ENCODE results near the gene FIBIN.
"Not testable (repeated sequence)": the region's sequence is repeated elsewhere in the genome, so short reads cannot be mapped to it uniquely, and the experiment has no call there.

Gene FIBIN

GRCh38 chr11:26964339-26964738 lies 29.6 kb upstream of the FIBIN start:
- Histone ChIP-seq H3K4me3 (ENCODE audit: control insufficient read depth in 1 of 7, extremely low read depth in 1 of 7, insufficient read depth in 4 of 7, low read depth in 2 of 7, low read length in 6 of 7) (no peak overlapping the region), H3K9me3 (ENCODE audit: control extremely low read depth in 1 of 5, control insufficient read depth in 4 of 5, insufficient read depth in 2 of 5, low read depth in 1 of 5, low read length in 4 of 5) (no peaks in the 10 kb centered on the region), H3K36me3 (ENCODE audit: control insufficient read depth in 4 of 4, insufficient read depth in 4 of 4, low read length in 3 of 4) (no peaks in the 10 kb centered on the region), H3K4me1 (ENCODE audit: control extremely low read depth in 1 of 4, control insufficient read depth in 4 of 4, insufficient read depth in 4 of 4, low read length in 3 of 4) (no peaks in the 10 kb centered on the region), H3K27me3 (replicated peaks in 2 of 5; ENCODE audit: control insufficient read depth in 4 of 5, insufficient read depth in 5 of 5, low read length in 4 of 5) (no peaks in the 10 kb centered on the region), H3K27ac (ENCODE audit: insufficient read depth in 1 of 2, low read depth in 1 of 2, low read length in 2 of 2, poor library complexity in 1 of 2, severe bottlenecking in 2 of 2) (no peak overlapping the region)
- POLR2A ChIA-PET: no interaction called here
- CTCF ChIA-PET: no interaction called here
- WGBS (ENCODE audit: insufficient coverage): 93% methylated on average over 2 of the region's 3 CpGs
- DNase-seq: no peak

GRCh38 chr11:26964847-26965485 lies 28.9 kb upstream of the FIBIN start:
- H3K4me3 ChIP-seq (ENCODE audit: control insufficient read depth in 1 of 7, extremely low read depth in 1 of 7, insufficient read depth in 4 of 7, low read depth in 2 of 7, low read length in 6 of 7); H3K36me3 ChIP-seq (ENCODE audit: control insufficient read depth in 4 of 4, insufficient read depth in 4 of 4, low read length in 3 of 4); H3K9me3 ChIP-seq (ENCODE audit: control extremely low read depth in 1 of 5, control insufficient read depth in 4 of 5, insufficient read depth in 2 of 5, low read depth in 1 of 5, low read length in 4 of 5); H3K4me1 ChIP-seq (ENCODE audit: control extremely low read depth in 1 of 4, control insufficient read depth in 4 of 4, insufficient read depth in 4 of 4, low read length in 3 of 4); CTCF ChIA-PET; DNase-seq; POLR2A ChIA-PET; H3K27me3 ChIP-seq (replicated peaks in 2 of 5; ENCODE audit: control insufficient read depth in 4 of 5, insufficient read depth in 5 of 5, low read length in 4 of 5); H3K27ac ChIP-seq (ENCODE audit: insufficient read depth in 1 of 2, low read depth in 1 of 2, low read length in 2 of 2, poor library complexity in 1 of 2, severe bottlenecking in 2 of 2): not testable (repeated sequence)
- WGBS (ENCODE audit: insufficient coverage): 100% methylated on average over 2 of the region's 32 CpGs

GRCh38 chr11:26971961-26972360 lies 22.0 kb upstream of the FIBIN start:
- no peaks in the 10 kb centered on the region for H3K27me3 ChIP-seq (replicated peaks in 2 of 5; ENCODE audit: control insufficient read depth in 4 of 5, insufficient read depth in 5 of 5, low read length in 4 of 5)
- H3K36me3 ChIP-seq (ENCODE audit: control insufficient read depth in 4 of 4, insufficient read depth in 4 of 4, low read length in 3 of 4): no peaks in the 10 kb centered on the region
- no CpG with 5 or more reads among the region's 2 CpGs for WGBS (ENCODE audit: insufficient coverage)
- no peaks in the 10 kb centered on the region for H3K9me3 ChIP-seq (ENCODE audit: control extremely low read depth in 1 of 5, control insufficient read depth in 4 of 5, insufficient read depth in 2 of 5, low read depth in 1 of 5, low read length in 4 of 5)
- H3K4me3 ChIP-seq (ENCODE audit: control insufficient read depth in 1 of 7, extremely low read depth in 1 of 7, insufficient read depth in 4 of 7, low read depth in 2 of 7, low read length in 6 of 7): no peak overlapping the region
- CTCF ChIA-PET: no interaction called here
- no peak overlapping the region for H3K27ac ChIP-seq (ENCODE audit: insufficient read depth in 1 of 2, low read depth in 1 of 2, low read length in 2 of 2, poor library complexity in 1 of 2, severe bottlenecking in 2 of 2)
- no peaks in the 10 kb centered on the region for H3K4me1 ChIP-seq (ENCODE audit: control extremely low read depth in 1 of 4, control insufficient read depth in 4 of 4, insufficient read depth in 4 of 4, low read length in 3 of 4)
- DNase-seq: no peak
- POLR2A ChIA-PET: no interaction called here

GRCh38 chr11:26974069-26974783 lies 19.7 kb upstream of the FIBIN start:
- H3K9me3 ChIP-seq (ENCODE audit: control extremely low read depth in 1 of 5, control insufficient read depth in 4 of 5, insufficient read depth in 2 of 5, low read depth in 1 of 5, low read length in 4 of 5): no peaks in the 10 kb centered on the region
- DNase-seq: no peak
- H3K27me3 ChIP-seq (replicated peaks in 2 of 5; ENCODE audit: control insufficient read depth in 4 of 5, insufficient read depth in 5 of 5, low read length in 4 of 5): no peaks in the 10 kb centered on the region
- H3K4me3 ChIP-seq (ENCODE audit: control insufficient read depth in 1 of 7, extremely low read depth in 1 of 7, insufficient read depth in 4 of 7, low read depth in 2 of 7, low read length in 6 of 7): no peak overlapping the region
- H3K4me1 ChIP-seq (ENCODE audit: control extremely low read depth in 1 of 4, control insufficient read depth in 4 of 4, insufficient read depth in 4 of 4, low read length in 3 of 4): no peaks in the 10 kb centered on the region
- CTCF ChIA-PET: no interaction called here
- WGBS (ENCODE audit: insufficient coverage): 89% methylated on average over 2 of the region's 3 CpGs
- POLR2A ChIA-PET: no interaction called here
- no peak overlapping the region for H3K27ac ChIP-seq (ENCODE audit: insufficient read depth in 1 of 2, low read depth in 1 of 2, low read length in 2 of 2, poor library complexity in 1 of 2, severe bottlenecking in 2 of 2)
- no peaks in the 10 kb centered on the region for H3K36me3 ChIP-seq (ENCODE audit: control insufficient read depth in 4 of 4, insufficient read depth in 4 of 4, low read length in 3 of 4)

DNA sequence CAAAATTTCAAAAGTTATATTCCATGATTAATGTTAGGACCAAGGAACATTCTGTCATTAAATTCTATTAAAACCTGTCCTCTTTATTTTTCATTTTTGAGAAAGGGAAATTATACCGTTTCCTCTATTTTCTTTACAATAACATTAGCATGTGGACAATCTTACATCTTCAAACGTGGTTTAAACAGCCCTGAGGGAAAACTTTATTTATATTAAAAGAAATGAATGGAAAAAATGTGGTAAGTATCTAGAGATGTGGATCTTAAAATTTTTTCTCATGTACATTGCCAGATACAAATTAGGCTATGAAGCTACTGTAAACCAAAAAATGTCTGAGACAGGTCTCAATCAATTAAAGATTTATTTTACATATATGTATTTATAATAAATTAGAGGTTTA lies 18.9 kb upstream of the FIBIN start:
- no peaks in the 10 kb centered on the region for H3K9me3 ChIP-seq (ENCODE audit: control extremely low read depth in 1 of 5, control insufficient read depth in 4 of 5, insufficient read depth in 2 of 5, low read depth in 1 of 5, low read length in 4 of 5)
- DNase-seq: no peak
- no peaks in the 10 kb centered on the region for H3K4me1 ChIP-seq (ENCODE audit: control extremely low read depth in 1 of 4, control insufficient read depth in 4 of 4, insufficient read depth in 4 of 4, low read length in 3 of 4)
- no peaks in the 10 kb centered on the region for H3K36me3 ChIP-seq (ENCODE audit: control insufficient read depth in 4 of 4, insufficient read depth in 4 of 4, low read length in 3 of 4)
- H3K4me3 ChIP-seq (ENCODE audit: control insufficient read depth in 1 of 7, extremely low read depth in 1 of 7, insufficient read depth in 4 of 7, low read depth in 2 of 7, low read length in 6 of 7): no peak overlapping the region
- no CpG with 5 or more reads among the region's 2 CpGs for WGBS (ENCODE audit: insufficient coverage)
- no peak overlapping the region for H3K27ac ChIP-seq (ENCODE audit: insufficient read depth in 1 of 2, low read depth in 1 of 2, low read length in 2 of 2, poor library complexity in 1 of 2, severe bottlenecking in 2 of 2)
- POLR2A ChIA-PET: no interaction called here
- CTCF ChIA-PET: interaction anchor here (0.6 kb wide), 1 partner anchor 69 kb away, joined by 5 read pairs; no protein-coding TSS in a partner anchor
- no peaks in the 10 kb centered on the region for H3K27me3 ChIP-seq (replicated peaks in 2 of 5; ENCODE audit: control insufficient read depth in 4 of 5, insufficient read depth in 5 of 5, low read length in 4 of 5)

DNA sequence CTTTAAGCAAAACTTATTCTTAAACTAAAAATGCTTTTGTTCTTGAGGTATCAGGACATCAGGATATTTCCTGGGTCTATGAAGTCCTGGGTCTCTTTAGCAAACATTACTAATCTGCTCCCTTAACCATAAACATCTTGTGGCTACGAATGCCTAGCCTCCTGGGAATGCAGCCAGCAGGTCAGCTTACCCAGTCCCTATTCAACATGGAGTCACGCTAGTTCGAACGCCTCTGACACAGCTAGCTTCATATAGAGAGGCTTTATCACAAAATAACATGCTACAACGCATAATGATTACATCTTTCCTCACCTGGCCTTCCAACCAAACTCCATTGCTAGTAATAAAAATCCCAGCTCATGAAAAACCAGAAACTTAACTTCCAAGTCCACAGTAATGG lies 17.5 kb upstream of the FIBIN start:
- no peak overlapping the region for H3K4me3 ChIP-seq (ENCODE audit: control insufficient read depth in 1 of 7, extremely low read depth in 1 of 7, insufficient read depth in 4 of 7, low read depth in 2 of 7, low read length in 6 of 7)
- no peaks in the 10 kb centered on the region for H3K4me1 ChIP-seq (ENCODE audit: control extremely low read depth in 1 of 4, control insufficient read depth in 4 of 4, insufficient read depth in 4 of 4, low read length in 3 of 4)
- no peaks in the 10 kb centered on the region for H3K9me3 ChIP-seq (ENCODE audit: control extremely low read depth in 1 of 5, control insufficient read depth in 4 of 5, insufficient read depth in 2 of 5, low read depth in 1 of 5, low read length in 4 of 5)
- POLR2A ChIA-PET: no interaction called here
- no peak overlapping the region for H3K27ac ChIP-seq (ENCODE audit: insufficient read depth in 1 of 2, low read depth in 1 of 2, low read length in 2 of 2, poor library complexity in 1 of 2, severe bottlenecking in 2 of 2)
- no peaks in the 10 kb centered on the region for H3K36me3 ChIP-seq (ENCODE audit: control insufficient read depth in 4 of 4, insufficient read depth in 4 of 4, low read length in 3 of 4)
- WGBS (ENCODE audit: insufficient coverage): 95% methylated on average over 5 of the region's 5 CpGs
- CTCF ChIA-PET: no interaction called here
- no peaks in the 10 kb centered on the region for H3K27me3 ChIP-seq (replicated peaks in 2 of 5; ENCODE audit: control insufficient read depth in 4 of 5, insufficient read depth in 5 of 5, low read length in 4 of 5)
- no peak for DNase-seq

GRCh38 chr11:26977209-26977608 lies 16.7 kb upstream of the FIBIN start:
- H3K4me3 ChIP-seq (ENCODE audit: control insufficient read depth in 1 of 7, extremely low read depth in 1 of 7, insufficient read depth in 4 of 7, low read depth in 2 of 7, low read length in 6 of 7); H3K27ac ChIP-seq (ENCODE audit: insufficient read depth in 1 of 2, low read depth in 1 of 2, low read length in 2 of 2, poor library complexity in 1 of 2, severe bottlenecking in 2 of 2); POLR2A ChIA-PET; DNase-seq; H3K9me3 ChIP-seq (ENCODE audit: control extremely low read depth in 1 of 5, control insufficient read depth in 4 of 5, insufficient read depth in 2 of 5, low read depth in 1 of 5, low read length in 4 of 5); H3K36me3 ChIP-seq (ENCODE audit: control insufficient read depth in 4 of 4, insufficient read depth in 4 of 4, low read length in 3 of 4); H3K4me1 ChIP-seq (ENCODE audit: control extremely low read depth in 1 of 4, control insufficient read depth in 4 of 4, insufficient read depth in 4 of 4, low read length in 3 of 4); CTCF ChIA-PET; H3K27me3 ChIP-seq (replicated peaks in 2 of 5; ENCODE audit: control insufficient read depth in 4 of 5, insufficient read depth in 5 of 5, low read length in 4 of 5): not testable (repeated sequence)
- whole genome bisulfite sequencing (ENCODE audit: insufficient coverage): 92% methylated on average over 10 of the region's 15 CpGs
